Tibial nerve (tissue), 4 donors: Measurements from ENCODE around the gene CCDC171. TPM values are rescaled to one million over a fixed set of nuclear protein-coding genes. Genes with fewer than 3 reads are reported as not detected.

Experiments
- DNase-seq, 2 donors: peaks; one replicate each; pipeline ENCODE4 v3.0.0-alpha.2; 2019; ENCODE audit warnings: low spot score in 2 of 2
- H3K27ac ChIP-seq, 4 donors: fragments of 200-600 bp; sonication (generic) in 3 of 4; one replicate each; pipeline ENCODE4 v1.5.1; 2017 to 2019; ENCODE audit warnings: mild to moderate bottlenecking in 1 of 4
- H3K27me3 ChIP-seq, 2 donors: fragments of 200-600 bp; sonication (generic) in 1 of 2; one replicate each; pipeline versions ENCODE4 v1.5.1 to v1.6.0; 2017 to 2019
- H3K36me3 ChIP-seq, 3 donors: fragments of 200-600 bp; sonication (generic); one replicate each; pipeline ENCODE4 v1.5.1; 2018 to 2019
- H3K4me1 ChIP-seq, 4 donors: fragments of 200-600 bp; sonication (generic) in 3 of 4; one replicate each; pipeline ENCODE4 v1.5.1; 2017 to 2019
- H3K4me3 ChIP-seq, 4 donors: fragments of 200-600 bp; sonication (generic) in 3 of 4; one replicate each; pipeline ENCODE4 v1.5.1; 2017 to 2019; ENCODE audit warnings: mild to moderate bottlenecking in 1 of 4, moderate library complexity in 1 of 4
- H3K9me3 ChIP-seq, 4 donors: fragments of 200-600 bp; sonication (generic) in 3 of 4; one replicate each; pipeline ENCODE4 v1.5.1; 2017 to 2019
- EP300 ChIP-seq, 2 donors: sonication (generic); formaldehyde crosslinking; IDR thresholded peaks; one replicate each; pipeline ENCODE4 v1.6.1; 2017; ENCODE audit warnings: antibody characterized with exemption in 2 of 2, mild to moderate bottlenecking in 1 of 2
- POLR2A ChIP-seq, 2 donors: fragments of 450-650 bp; IDR thresholded peaks; one replicate each; pipeline ENCODE4 v1.6.1; 2017; ENCODE audit warnings: antibody characterized with exemption in 2 of 2, mild to moderate bottlenecking in 2 of 2, moderate library complexity in 2 of 2
- WGBS, 2 donors: methylation state at CpG; one replicate each; pipeline ENCODE4 v1.1.5; 2018; 5-methylcytosine and 5-hydroxymethylcytosine counted together
- total RNA-seq, 4 donors: library from RNA; depleted of rRNA; stranded (reverse); fragments of >200 nt; gene quantifications; one replicate each; pipeline ENCODE4 v1.1.0, GENCODE V29; 2016
- TF ChIP-seq, protein P1 (sequence below), 5 experiments: fragments of 200-600 bp in 3 of 5; fragments of 450-650 bp in 2 of 5; sonication (generic) in 3 of 5; IDR thresholded peaks; one replicate each; pipeline ENCODE4 v1.5.1; 2016 to 2019; ENCODE audit warnings: antibody characterized with exemption in 5 of 5, mild to moderate bottlenecking in 3 of 5, moderate library complexity in 2 of 5

The CCDC171 gene
- total RNA-seq, 4 donors from 2014 or later, result 4.7 to 18.8 (median 7.9) TPM

- no peaks in the 10 kb centered on the region for H3K27me3 ChIP-seq
- H3K27ac ChIP-seq, result peak overlapping the region; percentile 73 to 96 (median 85)
- peaks cover 0 to 15% (median 4%) of the 10 kb centered on the region in 4 donors for H3K4me1 ChIP-seq
- TF ChIP-seq EP300 (IDR thresholded peaks at IDR 0.05) (no peak), POLR2A (IDR thresholded peaks at IDR 0.05) (no peak)
- H3K36me3 ChIP-seq, result no peaks in the 10 kb centered on the region
- no peak for DNase-seq
- H3K4me3 ChIP-seq, result peak overlapping the region; percentile 64 to 94 (median 74)
- no peaks in the 10 kb centered on the region for H3K9me3 ChIP-seq
- 1% methylated on average over 12 to 13 of the region's 13 CpGs for WGBS, 2 donors
These were observed 670 bp downstream of the CCDC171 start for GRCh38 chr9:15553528-15553898.

GRCh38 chr9:15570769-15571168 is 17.9 kb downstream of the CCDC171 start:
- no peak for TF ChIP-seq EP300 (IDR thresholded peaks at IDR 0.05)
- TF ChIP-seq, protein P1, sequence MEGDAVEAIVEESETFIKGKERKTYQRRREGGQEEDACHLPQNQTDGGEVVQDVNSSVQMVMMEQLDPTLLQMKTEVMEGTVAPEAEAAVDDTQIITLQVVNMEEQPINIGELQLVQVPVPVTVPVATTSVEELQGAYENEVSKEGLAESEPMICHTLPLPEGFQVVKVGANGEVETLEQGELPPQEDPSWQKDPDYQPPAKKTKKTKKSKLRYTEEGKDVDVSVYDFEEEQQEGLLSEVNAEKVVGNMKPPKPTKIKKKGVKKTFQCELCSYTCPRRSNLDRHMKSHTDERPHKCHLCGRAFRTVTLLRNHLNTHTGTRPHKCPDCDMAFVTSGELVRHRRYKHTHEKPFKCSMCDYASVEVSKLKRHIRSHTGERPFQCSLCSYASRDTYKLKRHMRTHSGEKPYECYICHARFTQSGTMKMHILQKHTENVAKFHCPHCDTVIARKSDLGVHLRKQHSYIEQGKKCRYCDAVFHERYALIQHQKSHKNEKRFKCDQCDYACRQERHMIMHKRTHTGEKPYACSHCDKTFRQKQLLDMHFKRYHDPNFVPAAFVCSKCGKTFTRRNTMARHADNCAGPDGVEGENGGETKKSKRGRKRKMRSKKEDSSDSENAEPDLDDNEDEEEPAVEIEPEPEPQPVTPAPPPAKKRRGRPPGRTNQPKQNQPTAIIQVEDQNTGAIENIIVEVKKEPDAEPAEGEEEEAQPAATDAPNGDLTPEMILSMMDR (IDR thresholded peaks at IDR 0.05), result no peak
- TF ChIP-seq POLR2A (IDR thresholded peaks at IDR 0.05), result no peak
- Histone ChIP-seq H3K4me3 (no peak overlapping the region), H3K27me3 (no peaks in the 10 kb centered on the region), H3K4me1 (no peaks in the 10 kb centered on the region), H3K9me3 (no peaks in the 10 kb centered on the region), H3K36me3 (no peaks in the 10 kb centered on the region), H3K27ac (no peak overlapping the region)
- WGBS, 2 donors, result 85 to 88% methylated on average over 2 of the region's 2 CpGs
- no peak for DNase-seq

- Histone ChIP-seq H3K27me3 (no peaks in the 10 kb centered on the region), H3K27ac (no peak overlapping the region), H3K4me1 (no peaks in the 10 kb centered on the region), H3K9me3 (no peaks in the 10 kb centered on the region), H3K36me3 (no peaks in the 10 kb centered on the region), H3K4me3 (no peak overlapping the region)
- 89 to 94% methylated on average over 1 of the region's 1 CpG for WGBS, 2 donors
- DNase-seq, result no peak
- TF ChIP-seq EP300 (IDR thresholded peaks at IDR 0.05) (no peak), POLR2A (IDR thresholded peaks at IDR 0.05) (no peak)
- TF ChIP-seq, protein P1 (IDR thresholded peaks at IDR 0.05), result no peak
These were observed 19.4 kb downstream of the CCDC171 start for GRCh38 chr9:15572200-15572770.

GRCh38 chr9:15576350-15577050 is 23.7 kb downstream of the CCDC171 start:
- WGBS, 2 donors, result 56 to 57% methylated on average over 8 of the region's 8 CpGs

DNA sequence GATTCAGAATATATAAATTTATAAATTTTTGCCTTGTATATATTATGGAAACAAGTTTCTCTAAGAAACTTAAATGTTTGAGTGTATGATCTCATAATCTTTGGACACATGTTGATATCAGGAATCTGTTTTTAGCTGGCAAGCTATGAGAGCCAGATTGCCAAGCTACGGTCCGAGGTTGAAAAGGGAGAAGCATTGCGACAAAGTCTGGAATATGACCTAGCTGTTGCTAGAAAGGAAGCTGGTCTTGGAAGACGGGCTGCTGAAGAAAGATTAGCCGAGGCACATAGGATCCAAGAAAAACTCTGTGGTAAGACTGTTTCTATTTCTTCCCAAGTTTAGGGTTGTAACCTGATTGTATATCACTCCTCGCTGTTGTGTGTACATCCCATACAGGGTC is 25.9 kb downstream of the CCDC171 start:
- Histone ChIP-seq H3K4me1 (no peaks in the 10 kb centered on the region), H3K4me3 (no peak overlapping the region), H3K9me3 (no peaks in the 10 kb centered on the region), H3K27ac (no peak overlapping the region), H3K27me3 (no peaks in the 10 kb centered on the region), H3K36me3 (peaks cover 0 to 7% (median 0%) of the 10 kb centered on the region in 3 donors)
- no peak for DNase-seq
- TF ChIP-seq, protein P1 (IDR thresholded peaks at IDR 0.05), result no peak
- TF ChIP-seq POLR2A (IDR thresholded peaks at IDR 0.05) (no peak), EP300 (IDR thresholded peaks at IDR 0.05) (no peak)
- 86 to 90% methylated on average over 6 of the region's 6 CpGs for WGBS, 2 donors

More at GRCh38 chr9:15576350-15577050, 23.7 kb downstream of the CCDC171 start:
- no peaks in the 10 kb centered on the region for H3K9me3 ChIP-seq
- no peak for DNase-seq
- H3K36me3 ChIP-seq, result peaks cover 0 to 7% (median 0%) of the 10 kb centered on the region in 3 donors
- H3K27ac ChIP-seq, result no peak overlapping the region
- TF ChIP-seq EP300 (IDR thresholded peaks at IDR 0.05), result no peak
- TF ChIP-seq POLR2A (IDR thresholded peaks at IDR 0.05), result no peak
- TF ChIP-seq, protein P1 (IDR thresholded peaks at IDR 0.05), result no peak
- no peak overlapping the region for H3K4me3 ChIP-seq
- no peaks in the 10 kb centered on the region for H3K4me1 ChIP-seq
- no peaks in the 10 kb centered on the region for H3K27me3 ChIP-seq
